Activated CD8-positive, alpha-beta memory T cell treated with anti-CD3 and anti-CD28 coated beads for 36 hours (primary cell): ENCODE data around the gene ESYT1. TPM values are rescaled to one million over a fixed set of nuclear protein-coding genes. Genes with fewer than 3 reads are reported as not detected.

Experiments
- CTCF ChIA-PET: fragments of 350-600 bp; sonication (Branson Sonifier 250); formaldehyde crosslinking; loops from one replicate; lab custom pipeline; 2021; ENCODE audit warnings: antibody characterized with exemption; lab: Charles Lee
- POLR2A ChIA-PET: fragments of 350-600 bp; sonication (Branson Sonifier 250); formaldehyde crosslinking; loops from one replicate; lab custom pipeline; 2021; ENCODE audit warnings: antibody characterized with exemption; lab: Charles Lee
- total RNA-seq, 2 experiments: library from RNA; stranded (reverse); gene quantifications; one replicate each; pipeline ENCODE4 v1.2.3, GENCODE V29; 2021

ESYT1 gene
- total RNA-seq, 2 experiments from 2014 or later: 193 to 196 TPM

DNA sequence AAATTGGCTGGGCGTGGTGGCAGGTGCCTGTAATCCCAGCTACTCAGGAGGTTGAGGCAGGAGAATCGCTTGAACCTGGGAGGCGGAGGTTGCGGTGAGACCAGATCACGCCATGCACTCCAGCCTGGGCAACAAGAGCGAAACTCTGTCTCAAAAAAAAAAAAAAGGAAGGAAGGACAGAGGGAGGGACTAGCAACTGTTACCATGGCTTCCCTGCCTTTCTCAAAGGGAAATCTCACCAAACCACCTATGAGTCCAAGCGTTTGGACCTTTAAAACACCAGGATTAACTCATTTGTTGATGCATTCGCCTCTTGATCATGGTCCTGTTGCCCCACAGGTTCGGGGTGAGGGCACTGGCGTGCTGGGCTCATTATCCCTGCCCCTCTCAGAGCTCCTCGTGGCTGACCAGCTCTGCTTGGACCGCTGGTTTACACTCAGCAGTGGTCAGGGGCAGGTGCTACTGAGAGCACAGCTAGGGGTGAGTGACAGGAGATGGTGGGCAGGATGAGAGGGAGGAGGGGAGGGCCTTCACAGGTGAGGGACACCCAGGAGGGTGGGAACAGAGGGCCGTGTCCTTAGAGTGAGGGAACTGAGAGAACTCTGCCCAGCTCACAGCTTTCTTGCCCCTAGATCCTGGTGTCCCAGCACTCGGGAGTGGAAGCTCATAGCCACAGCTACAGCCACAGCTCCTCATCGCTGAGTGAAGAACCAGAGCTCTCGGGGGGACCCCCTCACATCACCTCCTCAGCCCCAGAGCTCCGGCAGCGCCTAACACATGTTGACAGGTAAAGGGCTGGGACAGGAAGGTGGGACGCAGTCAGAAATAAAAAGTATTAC is 14.1 kb downstream of the ESYT1 start:
- CTCF ChIA-PET: interaction anchor here (0.7 to 1.9 kb wide), 3 partner anchors 13 to 80 kb away, joined by 3 to 5 read pairs (median 3); partner anchors contain the start of gene SMARCC2
- POLR2A ChIA-PET: interaction anchor here (0.9 kb wide), 1 partner anchor 30 kb away, joined by 3 read pairs; no protein-coding TSS in a partner anchor

DNA sequence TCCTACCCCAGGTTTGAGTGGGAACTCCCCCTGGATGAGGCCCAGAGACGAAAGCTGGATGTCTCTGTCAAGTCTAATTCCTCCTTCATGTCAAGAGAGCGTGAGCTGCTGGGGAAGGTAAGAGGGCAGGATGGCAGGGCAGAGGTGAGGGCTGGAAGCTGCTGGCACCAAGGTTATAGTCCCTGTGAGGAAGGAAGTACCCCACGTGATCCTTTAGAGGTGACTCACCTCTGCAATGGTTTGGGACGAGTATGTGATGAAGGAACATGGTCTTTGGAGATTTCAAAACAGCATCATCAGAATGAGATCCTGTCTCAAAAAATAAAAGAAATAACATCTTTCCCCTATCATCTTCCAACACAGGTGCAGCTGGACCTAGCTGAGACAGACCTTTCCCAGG is 15.2 kb downstream of the ESYT1 start:
- ChIA-PET CTCF (interaction anchor here (0.7 to 1.9 kb wide), 4 partner anchors 12 to 79 kb away, joined by 3 to 5 read pairs (median 4); partner anchors contain the start of gene SMARCC2), POLR2A (interaction anchor here (1.1 kb wide), 1 partner anchor 9 kb away, joined by 3 read pairs; the partner anchor contains the start of gene MYL6B)

DNA sequence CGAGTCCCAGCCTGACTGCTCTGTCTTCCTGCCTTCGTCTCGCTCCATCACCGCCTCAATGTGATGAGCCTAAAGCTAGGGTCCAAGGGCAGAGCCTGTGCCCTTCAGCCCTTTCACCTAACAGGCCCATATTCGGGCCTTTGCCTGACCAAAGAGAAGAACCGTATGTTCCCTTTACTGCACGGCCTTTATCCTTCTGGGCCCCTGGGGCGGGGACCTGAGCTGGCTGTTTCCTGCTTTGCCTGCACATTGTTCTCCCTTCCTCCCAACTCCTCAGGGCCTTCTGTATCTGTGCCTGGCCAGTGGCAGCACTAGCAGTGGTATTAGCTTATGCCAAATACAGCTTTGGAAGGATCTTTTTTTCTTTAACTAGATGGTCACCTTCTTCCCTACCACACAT is 15.8 kb downstream of the ESYT1 start:
- POLR2A ChIA-PET: interaction anchor here (0.8 to 1.1 kb wide), 2 partner anchors 8 to 40 kb away, joined by 3 read pairs; partner anchors contain the start of genes MYL6B and PA2G4

DNA sequence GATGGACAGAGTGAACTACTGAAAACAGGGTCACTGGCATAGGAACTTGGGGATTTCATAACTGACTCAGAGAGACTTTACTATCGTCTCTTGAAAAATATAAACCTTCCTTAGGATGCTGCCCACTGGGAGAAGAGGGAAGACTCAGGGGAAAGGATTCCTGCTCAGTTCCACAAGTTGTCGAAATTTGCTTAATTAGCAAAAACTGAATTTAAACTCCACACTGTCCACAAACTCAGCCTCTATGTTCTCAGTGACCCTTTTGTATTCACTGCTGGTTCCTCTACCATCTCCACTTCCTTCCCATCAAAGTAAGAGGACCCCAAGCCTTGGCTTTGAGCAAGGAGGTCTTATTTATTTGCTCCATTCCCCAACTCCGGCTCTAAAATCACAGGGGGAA is 17.1 kb downstream of the ESYT1 start:
- POLR2A ChIA-PET: no interaction called here
- CTCF ChIA-PET: interaction anchor here (1.3 kb wide), 1 partner anchor 122 kb away, joined by 3 read pairs; the partner anchor contains the start of gene COQ10A

More for the DNA sequence above, 15.8 kb downstream of the ESYT1 start:
- CTCF ChIA-PET: interaction anchor here (1.0 to 1.5 kb wide), 4 partner anchors 12 to 123 kb away, joined by 3 to 4 read pairs (median 4); partner anchors contain the start of genes COQ10A and SMARCC2

DNA sequence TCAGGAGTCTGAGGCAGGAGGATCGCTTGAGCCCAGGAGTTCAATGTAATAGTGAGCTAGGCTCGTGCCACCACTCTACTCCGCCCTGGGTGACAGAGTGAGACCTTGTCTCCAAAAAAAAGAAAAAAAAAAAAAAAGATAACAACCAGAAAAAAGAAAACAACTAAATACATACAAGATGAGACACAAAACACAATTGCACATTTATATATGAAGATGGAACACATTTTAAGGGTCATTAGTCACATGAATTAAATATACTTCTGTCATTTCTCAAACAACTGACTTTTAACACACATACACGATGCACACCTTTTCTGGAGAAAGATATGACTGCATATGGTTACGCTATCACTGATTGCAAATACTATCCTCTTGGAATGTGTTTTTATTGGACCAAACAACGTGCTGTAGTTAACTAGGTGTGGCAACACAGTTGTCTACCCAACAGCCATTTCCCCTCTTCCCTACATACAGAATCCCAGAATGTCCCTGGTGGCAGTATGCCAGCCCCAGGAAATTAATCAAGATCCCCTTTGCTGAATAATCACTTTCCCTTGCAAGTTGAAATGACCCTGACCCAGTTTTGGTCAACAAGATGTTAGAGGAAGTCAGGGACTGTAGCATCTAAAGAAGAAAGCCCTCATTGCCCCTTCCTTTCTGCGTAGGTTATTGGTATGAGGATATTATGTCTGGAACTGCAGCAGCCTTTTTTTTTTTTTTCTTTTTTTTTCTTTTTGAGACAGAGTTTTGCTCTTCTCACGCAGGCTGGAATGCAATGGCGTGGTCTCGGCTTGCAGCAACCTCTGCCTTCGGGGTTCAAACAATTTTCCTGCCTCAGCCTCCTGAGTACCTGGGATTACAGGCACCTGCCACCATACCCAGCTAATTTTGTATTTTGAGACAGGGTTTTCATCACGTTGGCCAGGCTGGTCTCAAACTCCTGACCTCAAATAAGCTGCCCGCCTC is 18.7 kb downstream of the ESYT1 start:
- ChIA-PET CTCF (interaction anchor here (1.0 kb wide), 1 partner anchor 43 kb away, joined by 3 read pairs; no protein-coding TSS in a partner anchor), POLR2A (no interaction called here)

DNA sequence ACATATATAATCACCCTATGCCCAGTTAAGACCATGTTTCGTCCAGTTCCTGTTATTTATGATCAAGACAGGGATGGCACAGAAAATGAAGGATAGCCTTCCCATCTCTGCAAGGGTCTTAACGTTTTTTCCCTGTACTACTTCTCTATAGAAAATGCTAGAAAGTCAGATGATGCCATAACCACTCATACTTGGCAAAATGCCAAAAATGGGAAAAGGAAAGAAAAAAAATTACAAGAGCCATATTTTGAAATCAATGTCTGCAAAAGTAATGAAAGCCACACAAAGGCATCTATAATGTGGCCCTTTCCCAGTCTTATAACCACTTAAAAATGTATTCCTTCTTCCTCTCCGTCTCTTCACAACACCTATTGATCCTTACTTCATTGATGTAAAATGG is 22.5 kb downstream of the ESYT1 start:
- CTCF ChIA-PET: interaction anchor here (0.7 to 3.0 kb wide), 6 partner anchors 11 to 33 kb away, joined by 3 to 7 read pairs (median 3); partner anchors contain the start of gene ZC3H10
- POLR2A ChIA-PET: interaction anchor here (1.4 kb wide), 1 partner anchor 23 kb away, joined by 13 read pairs; the partner anchor contains the start of gene ESYT1

DNA sequence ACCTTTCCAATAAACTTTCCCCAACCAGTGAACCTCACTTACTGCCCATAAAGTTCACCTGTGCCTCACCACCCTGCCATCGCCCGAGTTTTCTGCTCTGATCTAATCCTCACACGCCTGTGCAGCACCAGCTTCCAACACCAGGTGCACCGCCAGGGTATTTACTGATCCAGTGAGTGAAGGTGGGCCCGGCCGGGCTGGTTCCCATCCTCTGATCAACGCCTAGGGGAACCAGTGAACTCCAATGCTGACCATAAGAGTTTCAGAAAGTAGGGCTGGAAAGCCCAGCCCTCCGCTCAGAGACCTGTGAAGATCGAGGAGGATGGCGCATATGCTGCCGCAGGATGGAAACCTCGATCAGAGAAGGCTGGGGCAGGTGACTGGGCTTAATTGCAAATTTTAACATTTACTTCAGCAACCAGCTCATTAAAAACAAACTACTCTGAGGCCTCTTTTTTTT is 23.6 kb downstream of the ESYT1 start:
- ChIA-PET POLR2A (interaction anchor here (0.6 to 1.4 kb wide), 10 partner anchors 9 to 164 kb away, joined by 3 to 13 read pairs (median 4); partner anchors contain the start of genes CNPY2, ESYT1, PA2G4 and SMARCC2), CTCF (interaction anchor here (0.9 to 3.0 kb wide), 9 partner anchors 10 to 38 kb away, joined by 3 to 8 read pairs (median 3); partner anchors contain the start of genes ESYT1 and SMARCC2)

DNA sequence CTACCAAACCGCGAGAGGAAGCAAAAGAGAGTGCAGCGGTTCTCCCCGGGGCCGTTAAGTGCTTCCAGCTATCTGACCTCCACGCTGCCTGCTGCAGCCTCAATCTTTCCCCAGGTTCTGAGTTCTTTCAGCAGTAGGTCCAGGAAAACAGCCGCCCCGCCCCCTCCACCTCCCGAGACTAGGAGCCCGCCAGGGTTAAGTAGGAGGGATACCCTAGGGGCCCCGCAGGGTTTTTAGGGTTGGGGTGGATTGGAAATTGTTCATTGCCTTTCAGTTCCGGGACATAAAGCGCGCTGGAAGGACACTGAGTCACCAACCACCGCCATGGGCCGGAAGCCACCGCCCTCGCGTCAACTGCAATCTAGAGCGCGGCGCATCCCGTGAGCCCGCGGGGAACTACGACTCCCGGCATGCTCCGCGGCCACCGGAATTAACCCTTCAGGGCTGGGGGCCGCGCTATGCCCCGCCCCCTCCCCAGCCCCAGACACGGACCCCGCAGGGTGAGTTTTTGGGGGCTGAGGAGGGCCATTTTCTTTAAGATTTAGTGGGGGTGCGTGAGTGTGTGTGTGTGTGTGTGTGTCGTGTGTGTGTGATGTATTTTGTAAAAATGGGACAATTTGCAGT is 24.2 kb downstream of the ESYT1 start, which contains the start of gene MYL6B:
TSS of gene MYL6B (plus strand) at position 456 of the 624 bp plus-strand sequence. CDS start 1,332 bp downstream, outside the sequence.
- ChIA-PET POLR2A (interaction anchor here (0.6 to 1.4 kb wide), 9 partner anchors 9 to 111 kb away, joined by 3 to 13 read pairs (median 4); partner anchors contain the start of genes ESYT1, PA2G4 and SMARCC2), CTCF (interaction anchor here (0.9 to 3.0 kb wide), 7 partner anchors 10 to 37 kb away, joined by 3 to 8 read pairs (median 3); partner anchors contain the start of genes ESYT1 and SMARCC2)

DNA sequence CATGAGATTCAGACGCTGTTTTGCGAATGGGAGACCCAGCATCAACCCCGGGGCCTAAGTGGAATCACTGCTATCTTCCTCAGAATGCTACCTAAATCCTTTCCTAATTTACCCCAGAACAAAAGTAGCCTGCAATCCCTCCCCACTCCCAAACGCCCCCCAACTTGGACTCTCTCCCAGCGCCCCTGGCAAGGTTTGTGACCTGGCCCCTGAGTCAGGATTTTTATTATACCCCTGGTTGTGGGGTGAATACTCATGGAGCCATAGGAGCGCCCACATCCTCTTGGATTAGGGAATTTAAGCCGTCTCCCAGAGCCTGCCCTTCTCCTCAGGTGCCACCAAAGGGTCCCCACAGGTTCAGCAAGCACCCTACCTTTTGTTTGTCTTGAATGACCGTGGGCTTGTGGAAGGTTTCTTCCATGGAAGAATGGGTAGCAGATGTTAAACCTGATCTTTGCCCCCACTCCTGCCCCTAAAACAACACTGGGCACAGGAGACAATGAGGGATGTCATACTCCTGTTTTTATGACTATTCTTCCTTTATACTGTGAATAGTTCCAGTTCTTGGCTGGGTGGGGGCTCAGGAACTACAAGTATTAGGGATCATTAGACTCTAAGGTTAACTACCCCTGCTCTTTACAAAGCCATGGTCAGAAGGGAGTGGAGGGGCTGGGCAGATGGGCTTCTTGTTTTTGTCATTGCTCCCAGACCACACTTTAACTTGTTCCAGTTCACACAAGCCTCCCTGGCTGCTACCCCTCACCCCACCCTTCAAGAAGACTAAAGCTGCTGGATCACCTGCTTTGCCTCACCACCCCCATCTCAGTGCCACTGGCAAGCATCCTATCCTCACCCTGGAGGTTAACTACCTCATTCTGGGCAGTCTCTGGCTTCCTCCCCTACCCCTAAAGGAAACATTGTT is 24.9 kb downstream of the ESYT1 start:
- ChIA-PET CTCF (interaction anchor here (1.5 kb wide), 1 partner anchor 36 kb away, joined by 3 read pairs; the partner anchor contains the start of gene SMARCC2), POLR2A (no interaction called here)

DNA sequence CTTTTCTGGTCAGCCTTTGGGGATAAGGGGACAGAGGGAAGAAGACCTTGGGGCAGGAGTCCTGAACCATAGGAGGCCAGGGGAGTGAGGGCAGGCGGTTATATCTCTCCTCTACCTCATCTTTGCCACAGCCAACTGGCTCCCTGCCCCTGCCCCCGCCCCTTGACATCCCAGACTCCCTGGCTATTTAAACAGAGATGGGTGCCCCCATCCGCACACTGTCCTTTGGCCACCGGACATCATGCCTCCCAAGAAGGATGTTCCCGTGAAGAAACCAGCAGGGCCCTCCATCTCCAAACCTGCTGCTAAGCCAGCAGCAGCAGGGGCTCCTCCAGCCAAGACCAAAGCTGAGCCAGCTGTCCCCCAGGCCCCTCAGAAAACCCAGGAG is 25.6 kb downstream of the ESYT1 start:
- POLR2A ChIA-PET: no interaction called here
- CTCF ChIA-PET: interaction anchor here (0.7 to 1.5 kb wide), 5 partner anchors 27 to 70 kb away, joined by 3 to 5 read pairs (median 3); partner anchors contain the start of gene SMARCC2

DNA sequence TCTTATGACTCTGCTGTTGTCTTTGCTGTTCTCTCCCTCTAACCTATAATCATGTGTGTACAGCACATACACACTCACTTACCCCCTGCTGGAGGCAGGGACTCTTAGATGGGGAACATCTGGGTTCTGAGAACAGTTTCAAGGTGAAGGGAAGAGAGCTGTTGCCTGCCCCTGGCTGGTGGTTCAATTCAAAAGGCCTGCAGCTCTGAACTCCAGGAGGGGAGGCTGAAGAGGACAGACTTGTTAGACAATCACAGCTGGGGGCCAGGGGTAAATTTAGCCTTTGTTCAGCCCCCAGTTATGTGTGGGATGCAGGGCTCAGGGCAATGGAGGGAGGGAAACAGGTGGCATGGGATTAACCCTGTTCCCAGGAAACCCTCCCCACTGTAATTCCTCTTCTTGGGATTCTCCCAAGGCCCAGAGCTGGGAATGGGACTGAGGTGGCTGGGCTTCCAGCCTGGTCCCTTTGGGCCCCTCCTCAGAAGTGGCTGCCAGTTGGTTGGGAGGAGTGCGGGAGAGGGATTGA is 26.2 kb downstream of the ESYT1 start:
- POLR2A ChIA-PET: no interaction called here
- CTCF ChIA-PET: interaction anchor here (0.6 to 1.5 kb wide), 6 partner anchors 18 to 69 kb away, joined by 3 to 5 read pairs (median 3); partner anchors contain the start of gene SMARCC2

DNA sequence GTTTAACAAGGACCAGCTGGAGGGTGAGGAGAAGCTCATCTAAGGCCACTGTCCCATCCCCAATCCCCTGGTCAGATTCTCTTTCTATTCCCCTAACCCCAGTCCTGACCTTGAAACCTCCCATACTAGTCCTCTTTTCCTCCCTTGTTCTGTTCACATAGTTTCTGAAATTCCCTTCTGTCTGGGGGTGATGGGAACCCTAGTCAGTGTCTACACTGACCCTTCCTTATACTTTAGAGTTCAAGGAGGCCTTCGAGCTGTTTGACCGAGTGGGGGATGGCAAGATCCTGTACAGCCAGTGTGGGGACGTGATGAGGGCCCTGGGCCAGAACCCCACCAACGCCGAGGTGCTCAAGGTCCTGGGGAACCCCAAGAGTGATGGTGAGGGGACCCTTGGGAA is 26.8 kb downstream of the ESYT1 start:
- ChIA-PET POLR2A (no interaction called here), CTCF (interaction anchor here (0.6 to 1.5 kb wide), 5 partner anchors 19 to 68 kb away, joined by 3 to 5 read pairs (median 3); partner anchors contain the start of gene SMARCC2)

DNA sequence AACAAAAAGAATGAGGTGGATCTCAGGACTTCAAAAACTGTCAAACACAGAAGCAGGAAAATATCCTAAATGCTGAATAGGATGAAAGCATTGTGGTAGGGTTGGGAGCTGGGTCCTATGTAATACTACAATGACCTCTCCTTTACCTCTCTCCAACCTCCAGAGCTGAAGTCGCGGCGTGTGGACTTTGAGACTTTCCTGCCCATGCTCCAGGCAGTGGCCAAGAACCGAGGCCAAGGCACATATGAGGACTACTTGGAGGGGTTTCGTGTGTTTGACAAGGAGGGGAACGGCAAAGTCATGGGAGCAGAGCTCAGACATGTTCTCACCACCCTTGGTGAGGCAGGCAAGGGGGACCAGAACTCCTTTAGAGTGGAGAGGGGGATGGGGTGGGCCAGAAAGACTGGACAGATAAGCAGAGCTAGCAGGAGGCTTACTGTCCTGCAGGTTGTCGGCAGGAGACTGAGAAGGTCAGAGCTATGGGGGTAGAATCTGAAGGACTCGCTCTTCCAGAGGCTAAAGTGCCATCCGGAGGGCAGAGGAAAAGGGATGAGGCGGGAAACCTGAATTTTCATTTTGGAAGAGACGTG is 27.3 kb downstream of the ESYT1 start:
- CTCF ChIA-PET: interaction anchor here (0.6 to 1.3 kb wide), 2 partner anchors 33 to 159 kb away, joined by 3 to 6 read pairs; partner anchors contain the start of gene SMARCC2
- POLR2A ChIA-PET: interaction anchor here (0.6 kb wide), 1 partner anchor 110 kb away, joined by 12 read pairs; no protein-coding TSS in a partner anchor

DNA sequence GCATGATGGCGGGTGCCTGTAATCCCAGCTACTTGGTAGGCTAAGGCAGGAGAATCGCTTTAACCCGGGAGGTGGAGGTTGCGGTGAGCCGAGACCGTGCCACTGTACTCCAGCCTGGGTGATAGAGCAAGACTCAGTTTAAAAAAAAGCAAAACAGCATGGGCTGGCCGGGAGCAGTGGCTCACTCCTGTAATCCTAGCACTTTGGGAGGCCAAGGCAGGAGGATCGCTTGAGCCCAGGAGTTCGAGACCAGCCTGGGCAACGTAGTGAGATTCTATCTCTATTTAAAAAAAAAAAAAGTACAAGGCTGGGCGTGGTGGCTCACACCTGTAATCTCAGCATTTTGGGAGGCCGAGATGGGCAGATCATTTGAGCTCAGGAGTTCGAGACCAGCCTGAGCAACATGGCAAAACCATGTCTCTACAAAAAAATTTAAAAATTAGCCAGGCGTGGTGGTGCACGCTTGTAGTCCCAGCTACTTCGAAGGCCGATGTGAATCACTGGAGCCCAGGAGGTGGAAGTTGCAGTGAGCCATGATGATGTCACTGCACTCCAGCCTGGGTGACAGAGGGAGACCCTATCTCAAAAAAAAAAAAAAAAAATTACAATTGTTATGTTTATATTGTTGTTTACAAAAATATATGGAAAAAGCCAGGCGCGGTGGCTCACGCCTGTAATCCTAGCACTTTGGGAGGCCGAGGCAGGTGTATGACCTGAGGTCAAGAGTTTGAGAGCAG is 28.6 kb downstream of the ESYT1 start:
- POLR2A ChIA-PET: interaction anchor here (0.7 kb wide), 3 partner anchors 27 to 165 kb away, joined by 3 to 4 read pairs (median 3); no protein-coding TSS in a partner anchor
- CTCF ChIA-PET: interaction anchor here (0.6 to 1.3 kb wide), 5 partner anchors 25 to 195 kb away, joined by 3 to 6 read pairs (median 3); partner anchors contain the start of gene SMARCC2
